Pancreas (tissue), 10 donors: Measurements from ENCODE around the gene TTPAL. TPM values are rescaled to one million over a fixed set of nuclear protein-coding genes. Genes with fewer than 3 reads are reported as not detected.
"Not testable (repeated sequence)": the region's sequence is repeated elsewhere in the genome, so short reads cannot be mapped to it uniquely, and the experiment has no call there.

Experiments
- ATAC-seq, 4 donors: fragments of 200-7000 bp; cut with Tn5 transposase; one replicate each; pipeline versions ENCODE4 v1.8.0 to v1.9.1; 2020; ENCODE audit warnings: mild to moderate bottlenecking in 4 of 4, moderate library complexity in 4 of 4
- DNase-seq, 6 donors: peaks; one replicate each; pipeline ENCODE4 v3.0.0-alpha.2; 2020
- FAIRE-seq: peaks from 2 replicates; lab custom pipeline; 2012; peaks lifted over from hg19 to GRCh38; lab: Jason Lieb, UNC
- H3K27ac ChIP-seq, 4 donors: fragments of 200-600 bp; sonication (generic); 1 replicate in 3 of 4; 2 replicates in 1 of 4; pipeline versions ENCODE4 v1.5.0 to v1.8.0; 2020
- H3K27me3 ChIP-seq, 4 donors: fragments of 200-600 bp; one replicate each; pipeline ENCODE4 v1.8.0; 2021
- H3K36me3 ChIP-seq, 3 donors: fragments of 200-600 bp; sonication (generic) in 1 of 3; one replicate each; pipeline versions ENCODE4 v1.5.0 to v1.8.0; 2020 to 2021
- H3K4me1 ChIP-seq, 3 donors: fragments of 200-600 bp; one replicate each; pipeline ENCODE4 v1.8.0; 2021
- H3K4me3 ChIP-seq, 4 donors: fragments of 200-600 bp; sonication (generic) in 2 of 4; one replicate each; pipeline versions ENCODE4 v1.5.0 to v1.8.0; 2020 to 2021
- H3K9me3 ChIP-seq, 4 donors: fragments of 200-600 bp; one replicate each; pipeline ENCODE4 v1.8.0; 2021
- CTCF ChIP-seq, 4 donors: fragments of 200-600 bp; sonication (generic) in 3 of 4; IDR thresholded peaks; one replicate each; pipeline versions ENCODE4 v1.5.0 to v1.8.0; 2021; ENCODE audit warnings: antibody characterized with exemption in 4 of 4
- WGBS, 2 donors: extraction: QIAGEN DNeasy Blood & Tissue Kit; methylation state at CpG; one replicate each; pipeline ENCODE4 v1.1.7; 2013; 5-methylcytosine and 5-hydroxymethylcytosine counted together
- intact Hi-C, 3 donors: fragments of 100-400 bp; cut with DNase I; formaldehyde crosslinking; loops; one replicate each; pipeline versions ENCODE4 v1.11.1 to v1.14.2; 2022
- polyA plus RNA-seq, 2 donors: library from polyadenylated mRNA; stranded (reverse); fragments of 200-250 nt; gene quantifications; one replicate each; pipeline ENCODE4 v1.2.3, GENCODE V29; 2013
- total RNA-seq, 6 donors: library from RNA; stranded (reverse); fragmentation: NEBNext Ultra II Directional in 4 of 6; extraction: Animal tissue kit (Norgen Biotek cat#: 25700) in 4 of 6; gene quantifications; one replicate each; pipeline versions ENCODE4 v1.2.1 to v1.2.4, GENCODE V29; 2021 to 2023
- donor health status: healthy with polysubstance abuse.
- donor health status: DM: no; HTN: no; CAD: no; lungs with moderate emphysema.
- donor health status: DM: no; HTN: no; CAD: no.
- donor health status: control.
- donor health status: control.
- donor health status: Bipolar disorder and iron deficiency.
- donor health status: DM: yes; HTN: yes; CAD: no.
- donor health status: DM: no; HTN: no; CAD: no.
- donor health status: DM: no; HTN: no; CAD: no.
- donor health status: DM: yes; HTN: yes; CAD: no.

The TTPAL gene
- total and polyA plus RNA-seq, 8 donors: 3.1 to 8.2 (median 5.9) TPM

GRCh38 chr20:44467289-44467883 lies 8.3 kb upstream of the TTPAL start:
- no peak overlapping the region for H3K4me3 ChIP-seq
- peaks cover 0 to 8% (median 8%) of the 10 kb centered on the region in 3 donors for H3K4me1 ChIP-seq
- no peak for TF ChIP-seq CTCF (IDR thresholded peaks at IDR 0.05)
- H3K27ac ChIP-seq: no peak overlapping the region
- no peaks in the 10 kb centered on the region for H3K27me3 ChIP-seq
- WGBS, 2 donors: 68 to 76% methylated on average over 12 of the region's 12 CpGs
- intact Hi-C loops: loop anchor here in 2 of 3 donors (10.0 kb wide), 2 partner anchors 243 to 253 kb away; partner anchors contain the start of gene OSER1 (in 1 of the 2)
- H3K9me3 ChIP-seq: no peaks in the 10 kb centered on the region
- no peaks in the 10 kb centered on the region for H3K36me3 ChIP-seq
- ATAC-seq: peak in 1 of 4 donors; percentile 44
- FAIRE-seq: no peak
- peak in 1 of 6 donors; percentile 43 for DNase-seq

GRCh38 chr20:44468044-44468782 lies 7.5 kb upstream of the TTPAL start:
- FAIRE-seq: no peak
- H3K4me3 ChIP-seq: no peak overlapping the region
- no peaks in the 10 kb centered on the region for H3K9me3 ChIP-seq
- no peaks in the 10 kb centered on the region for H3K36me3 ChIP-seq
- H3K27ac ChIP-seq: no peak overlapping the region
- H3K27me3 ChIP-seq: no peaks in the 10 kb centered on the region
- ATAC-seq: no peak
- no peak for DNase-seq
- no peak for TF ChIP-seq CTCF (IDR thresholded peaks at IDR 0.05)
- 81 to 90% methylated on average over 8 of the region's 8 CpGs for WGBS, 2 donors
- intact Hi-C loops: loop anchor here in 2 of 3 donors (10.0 kb wide), 2 partner anchors 243 to 253 kb away; partner anchors contain the start of gene OSER1 (in 1 of the 2)
- H3K4me1 ChIP-seq: peaks cover 0 to 8% (median 8%) of the 10 kb centered on the region in 3 donors

DNA sequence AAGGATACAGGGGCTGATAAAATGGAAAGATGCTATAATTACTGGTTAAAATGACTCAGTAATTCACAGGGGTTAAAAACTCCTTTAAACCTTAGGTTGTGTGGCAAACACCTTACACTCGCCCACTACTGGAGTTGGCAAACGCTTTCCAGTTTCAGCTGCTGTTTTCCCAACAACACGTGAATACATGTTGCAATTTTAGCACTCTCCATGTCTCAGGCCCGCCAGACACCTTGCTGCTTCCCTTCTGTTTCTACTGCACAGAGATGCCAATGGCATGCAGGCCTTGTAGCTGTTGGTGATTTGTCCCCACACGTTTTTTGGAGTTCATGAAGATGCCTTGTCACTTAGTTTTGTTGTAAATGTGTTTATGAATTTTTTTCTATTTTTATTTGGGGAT lies 5.3 kb upstream of the TTPAL start:
- H3K4me3 ChIP-seq: no peak overlapping the region
- intact Hi-C loops: no loop called here
- FAIRE-seq (no peak), ATAC-seq (peak; percentile 73 to 81 (median 77)), DNase-seq (peak in 4 of 6 donors; percentile 29 to 74 (median 64))
- TF ChIP-seq CTCF (IDR thresholded peaks at IDR 0.05): no peak
- 30 to 40% methylated on average over 5 of the region's 5 CpGs for WGBS, 2 donors
- no peaks in the 10 kb centered on the region for H3K9me3 ChIP-seq
- H3K36me3 ChIP-seq: no peaks in the 10 kb centered on the region
- no peaks in the 10 kb centered on the region for H3K27me3 ChIP-seq
- peaks cover 0 to 8% (median 8%) of the 10 kb centered on the region in 3 donors for H3K4me1 ChIP-seq
- no peak overlapping the region for H3K27ac ChIP-seq

DNA sequence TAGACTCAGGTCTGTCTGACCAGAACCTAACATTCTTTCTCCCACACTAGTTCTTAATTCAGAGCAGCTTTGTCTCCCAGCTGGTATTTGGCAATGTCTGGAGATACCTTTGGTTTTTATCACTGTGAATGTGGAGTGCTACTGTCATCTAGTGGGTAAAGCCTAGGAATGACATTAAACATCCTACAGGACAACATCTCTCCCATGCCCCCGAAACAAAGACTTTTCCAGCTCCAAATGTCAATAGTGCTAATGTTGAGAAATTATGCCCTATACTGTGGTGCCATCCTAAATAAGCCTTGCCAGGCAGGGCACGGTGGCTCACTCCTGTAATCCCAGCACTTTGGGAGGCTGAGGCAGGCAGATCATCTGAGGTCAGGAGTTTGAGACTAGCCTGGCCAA lies 4.2 kb upstream of the TTPAL start:
- DNase-seq (no peak), FAIRE-seq (no peak), ATAC-seq (peak in 3 of 4 donors; percentile 15 to 33 (median 28))
- WGBS, 2 donors: 59 to 74% methylated on average over 2 of the region's 2 CpGs
- Histone ChIP-seq H3K36me3 (no peaks in the 10 kb centered on the region), H3K4me1 (peaks cover 1 to 8% (median 8%) of the 10 kb centered on the region in 3 donors), H3K4me3 (no peak overlapping the region), H3K27ac (no peak overlapping the region), H3K27me3 (no peaks in the 10 kb centered on the region), H3K9me3 (no peaks in the 10 kb centered on the region)
- peak in 3 of 4 donors; percentile 18 to 31 (median 19) for TF ChIP-seq CTCF (IDR thresholded peaks at IDR 0.05)
- intact Hi-C loops: no loop called here

DNA sequence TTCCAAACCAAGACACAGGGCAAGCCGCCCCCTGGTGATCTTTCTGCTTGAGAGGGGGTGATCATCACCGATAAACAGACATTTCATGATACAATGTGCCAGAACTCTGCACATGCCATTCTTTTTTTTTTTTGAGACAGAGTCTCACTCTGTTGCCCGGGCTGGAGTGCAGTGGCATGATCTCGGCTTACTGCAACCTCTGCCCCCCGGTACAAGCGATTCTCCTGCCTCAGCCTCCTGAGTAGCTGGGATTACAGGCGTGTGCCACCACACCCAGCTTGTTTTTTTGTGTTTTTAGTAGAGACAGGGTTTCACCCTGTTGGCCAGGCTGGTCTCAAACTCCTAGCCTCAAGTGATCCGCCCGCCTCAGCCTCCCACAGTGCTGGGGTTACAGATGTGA lies 3.4 kb upstream of the TTPAL start:
- FAIRE-seq, H3K27ac ChIP-seq, H3K4me3 ChIP-seq, H3K36me3 ChIP-seq, intact Hi-C loops, DNase-seq, H3K4me1 ChIP-seq, H3K9me3 ChIP-seq, H3K27me3 ChIP-seq, ATAC-seq: not testable (repeated sequence)
- 82 to 88% methylated on average over 9 of the region's 9 CpGs for WGBS, 2 donors
